Measurements from ENCODE around the gene AUNIP.

The AUNIP gene

DNA sequence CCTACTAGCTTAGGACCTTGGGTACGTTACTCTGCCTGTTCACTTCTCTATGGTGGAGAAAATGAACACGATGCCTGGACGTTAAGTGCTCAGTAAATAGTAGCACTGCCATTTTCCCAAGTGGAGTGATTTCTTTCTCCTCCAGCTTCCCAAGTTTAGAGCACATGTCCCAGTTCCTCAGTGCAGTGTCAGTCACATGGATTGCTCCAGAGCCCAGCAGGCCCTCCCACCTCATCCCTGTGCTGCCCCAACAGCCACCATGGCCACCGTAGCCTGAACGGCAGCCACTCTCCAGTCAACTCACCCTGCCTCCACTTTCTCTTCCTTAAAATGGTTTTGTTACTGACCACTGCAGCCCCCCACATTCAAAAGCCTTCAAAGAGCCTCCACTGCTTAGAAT, 38.5 kb upstream of the AUNIP start:
- TF ChIP-seq, protein P1, sequence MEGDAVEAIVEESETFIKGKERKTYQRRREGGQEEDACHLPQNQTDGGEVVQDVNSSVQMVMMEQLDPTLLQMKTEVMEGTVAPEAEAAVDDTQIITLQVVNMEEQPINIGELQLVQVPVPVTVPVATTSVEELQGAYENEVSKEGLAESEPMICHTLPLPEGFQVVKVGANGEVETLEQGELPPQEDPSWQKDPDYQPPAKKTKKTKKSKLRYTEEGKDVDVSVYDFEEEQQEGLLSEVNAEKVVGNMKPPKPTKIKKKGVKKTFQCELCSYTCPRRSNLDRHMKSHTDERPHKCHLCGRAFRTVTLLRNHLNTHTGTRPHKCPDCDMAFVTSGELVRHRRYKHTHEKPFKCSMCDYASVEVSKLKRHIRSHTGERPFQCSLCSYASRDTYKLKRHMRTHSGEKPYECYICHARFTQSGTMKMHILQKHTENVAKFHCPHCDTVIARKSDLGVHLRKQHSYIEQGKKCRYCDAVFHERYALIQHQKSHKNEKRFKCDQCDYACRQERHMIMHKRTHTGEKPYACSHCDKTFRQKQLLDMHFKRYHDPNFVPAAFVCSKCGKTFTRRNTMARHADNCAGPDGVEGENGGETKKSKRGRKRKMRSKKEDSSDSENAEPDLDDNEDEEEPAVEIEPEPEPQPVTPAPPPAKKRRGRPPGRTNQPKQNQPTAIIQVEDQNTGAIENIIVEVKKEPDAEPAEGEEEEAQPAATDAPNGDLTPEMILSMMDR (IDR thresholded peaks at IDR 0.05; ENCODE audit: low read length, missing control alignments) = no peak
- DNase-seq (ENCODE audit: low read depth) = no peak
- H3K4me3 ChIP-seq (replicated peaks; ENCODE audit: low read depth, low read length) = no peak overlapping the region

GRCh38 chr1:25896266-25896665, 37.0 kb upstream of the AUNIP start:
- peak; percentile 48 for DNase-seq (ENCODE audit: low read depth)
- H3K4me3 ChIP-seq (replicated peaks; ENCODE audit: low read depth, low read length) = no peak overlapping the region
- TF ChIP-seq, protein P1 (IDR thresholded peaks at IDR 0.05; ENCODE audit: low read length, missing control alignments) = no peak

DNA sequence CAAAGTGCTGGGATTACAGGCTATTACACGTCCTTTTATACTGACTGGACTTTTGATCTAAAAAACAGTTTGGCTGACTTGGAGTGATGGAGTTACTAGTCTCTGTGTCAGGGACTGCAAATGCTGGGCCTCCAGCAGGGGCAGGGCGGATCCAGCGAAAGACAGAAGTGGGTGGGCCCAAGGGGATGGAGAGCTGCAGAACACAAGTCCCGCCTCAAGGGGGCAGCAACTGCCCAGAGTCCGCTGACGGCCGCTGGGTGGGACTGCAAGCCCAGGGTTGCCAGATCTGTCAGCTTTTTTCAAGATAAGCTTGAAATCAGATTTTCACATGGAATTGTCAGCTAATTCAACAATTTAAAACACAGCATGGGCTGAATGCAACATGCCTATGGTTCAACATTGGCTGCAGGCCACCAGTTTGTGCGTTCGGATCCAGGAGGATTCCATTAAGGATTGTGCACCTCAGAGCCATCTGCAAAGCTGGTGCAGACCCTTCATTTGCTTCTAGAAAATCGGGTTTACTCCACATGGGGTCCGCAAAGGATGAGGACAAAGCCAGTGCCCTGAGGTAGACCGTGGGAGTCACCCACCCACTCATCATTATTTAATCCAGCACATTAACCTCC, 36.2 kb upstream of the AUNIP start:
- peak; percentile 94 for DNase-seq (ENCODE audit: low read depth)
- no peak overlapping the region for H3K4me3 ChIP-seq (replicated peaks; ENCODE audit: low read depth, low read length)
- TF ChIP-seq, protein P1 (IDR thresholded peaks at IDR 0.05; ENCODE audit: low read length, missing control alignments) = peak; percentile 98

DNA sequence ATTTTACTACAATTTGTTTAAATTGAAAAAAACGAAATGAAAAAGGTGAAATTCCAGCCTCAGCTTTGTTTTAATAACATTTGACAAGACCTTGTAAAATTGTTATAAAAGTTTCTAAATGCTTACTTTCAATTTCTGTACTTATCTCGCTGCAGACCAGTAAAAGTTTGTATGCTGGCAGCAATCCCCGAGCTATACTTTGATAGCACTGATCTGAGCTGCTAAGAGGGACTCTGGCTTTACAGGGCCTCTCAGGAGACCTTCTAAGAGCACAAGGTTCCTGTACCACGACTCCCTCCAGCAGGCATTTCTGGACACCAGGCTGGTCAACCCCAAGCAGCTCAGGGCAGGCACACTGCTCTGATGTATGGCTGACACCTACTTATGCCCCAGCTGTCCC, 33.9 kb upstream of the AUNIP start:
- DNase-seq (ENCODE audit: low read depth) = no peak
- TF ChIP-seq, protein P1 (IDR thresholded peaks at IDR 0.05; ENCODE audit: low read length, missing control alignments) = no peak
- no peak overlapping the region for H3K4me3 ChIP-seq (replicated peaks; ENCODE audit: low read depth, low read length)

DNA sequence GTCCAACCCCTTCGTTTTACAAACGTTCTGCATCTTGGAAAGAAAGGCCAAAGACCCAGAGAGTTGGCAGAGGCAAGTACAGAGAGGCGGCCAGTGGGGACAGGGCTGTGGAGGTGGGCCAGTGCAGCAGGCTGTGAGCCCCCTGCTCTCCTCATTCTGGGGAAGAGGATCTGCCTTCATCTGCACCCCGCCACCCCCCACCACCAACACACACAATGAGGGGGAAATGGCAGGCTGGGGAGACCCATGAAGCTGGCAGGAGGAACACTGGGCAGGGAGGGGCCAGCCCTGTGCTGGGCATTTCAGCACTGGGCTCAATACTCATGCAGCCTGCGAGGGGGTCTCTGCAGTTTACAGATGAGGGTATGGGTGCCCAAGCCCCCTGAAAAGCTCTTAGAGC, 32.3 kb upstream of the AUNIP start:
- no peak overlapping the region for H3K4me3 ChIP-seq (replicated peaks; ENCODE audit: low read depth, low read length)
- DNase-seq (ENCODE audit: low read depth) = no peak
- TF ChIP-seq, protein P1 (IDR thresholded peaks at IDR 0.05; ENCODE audit: low read length, missing control alignments) = no peak

DNA sequence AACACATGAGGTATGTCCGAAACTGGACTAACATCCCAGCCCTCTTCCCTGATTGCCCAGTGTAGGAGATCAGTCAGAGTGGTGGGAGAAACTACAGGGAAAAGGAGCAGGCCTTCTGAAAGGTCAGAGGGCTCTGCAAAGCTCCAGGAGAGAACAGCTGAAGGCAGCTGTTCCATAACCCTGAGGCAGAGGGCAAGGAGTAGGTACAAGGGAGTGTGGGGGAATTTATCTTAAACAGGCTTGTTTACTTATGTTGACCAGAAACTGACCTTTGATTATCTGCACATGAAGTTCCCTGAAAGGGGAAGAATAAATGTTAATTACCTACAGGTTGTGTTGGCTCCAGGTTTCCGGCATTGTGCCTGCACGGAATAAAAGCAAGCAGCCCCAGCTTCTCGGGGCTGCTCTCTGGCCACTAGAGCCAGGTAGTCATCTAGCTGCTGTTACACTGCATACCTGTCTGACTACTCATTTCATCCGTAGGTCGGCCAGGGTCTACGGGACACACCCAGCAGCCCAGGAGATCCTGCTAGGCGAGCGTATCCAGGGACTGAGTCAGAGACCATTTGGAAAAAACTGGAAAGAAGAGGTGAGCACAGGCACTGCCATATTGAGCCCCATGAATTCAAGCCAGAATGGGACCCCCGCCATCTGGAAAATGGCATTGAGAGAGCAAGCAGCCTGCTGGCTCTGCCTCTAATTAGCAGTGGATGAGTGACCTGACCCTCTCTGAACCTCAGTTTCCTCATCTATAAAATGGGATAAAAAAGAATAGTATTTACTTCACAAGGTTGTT, 31.2 kb upstream of the AUNIP start:
- TF ChIP-seq, protein P1 (IDR thresholded peaks at IDR 0.05; ENCODE audit: low read length, missing control alignments) = no peak
- DNase-seq (ENCODE audit: low read depth) = no peak
- no peak overlapping the region for H3K4me3 ChIP-seq (replicated peaks; ENCODE audit: low read depth, low read length)

Measured in fibroblast of pulmonary artery (primary cell).